ENCODE data around the gene C9.

C9 gene

GRCh38 chr5:39256477-39257235 lies 107.6 kb downstream of the C9 start:
- in situ Hi-C loops (cut with HindIII; ENCODE audit: low pct_ligation_motif_present, low sequenced_read_pairs), result no loop called here
- Histone ChIP-seq H3K36me3 (replicated peaks) (no peaks in the 10 kb centered on the region), H3K27me3 (replicated peaks) (no peaks in the 10 kb centered on the region), H3K27ac (no peak overlapping the region), H3K4me3 (ENCODE audit: low read depth, low read length) (peak overlapping the region; percentile 18)
- no peak for TF ChIP-seq CTCF (IDR thresholded peaks at IDR 0.05; ENCODE audit: low read depth, low read length, missing control alignments)
- DNase-seq, result peak; percentile 57

- in situ Hi-C loops (cut with HindIII; ENCODE audit: low pct_ligation_motif_present, low sequenced_read_pairs), result no loop called here
- Histone ChIP-seq H3K36me3 (replicated peaks) (no peaks in the 10 kb centered on the region), H3K4me3 (ENCODE audit: low read depth, low read length) (no peak overlapping the region), H3K27me3 (replicated peaks) (no peaks in the 10 kb centered on the region), H3K27ac (no peak overlapping the region)
- TF ChIP-seq CTCF (IDR thresholded peaks at IDR 0.05; ENCODE audit: low read depth, low read length, missing control alignments), result no peak
- DNase-seq, result no peak
Measured at GRCh38 chr5:39255406-39255805, 108.9 kb downstream of the C9 start.

- no peak for TF ChIP-seq CTCF (IDR thresholded peaks at IDR 0.05; ENCODE audit: low read depth, low read length, missing control alignments)
- in situ Hi-C loops (cut with HindIII; ENCODE audit: low pct_ligation_motif_present, low sequenced_read_pairs), result no loop called here
- Histone ChIP-seq H3K27ac (no peak overlapping the region), H3K36me3 (replicated peaks) (no peaks in the 10 kb centered on the region), H3K4me3 (ENCODE audit: low read depth, low read length) (no peak overlapping the region), H3K27me3 (replicated peaks) (no peaks in the 10 kb centered on the region)
- no peak for DNase-seq
Measured at GRCh38 chr5:39254671-39255070, 109.6 kb downstream of the C9 start.

- Histone ChIP-seq H3K27ac (no peak overlapping the region), H3K4me3 (ENCODE audit: low read depth, low read length) (no peak overlapping the region), H3K36me3 (replicated peaks) (no peaks in the 10 kb centered on the region), H3K27me3 (replicated peaks) (no peaks in the 10 kb centered on the region)
- DNase-seq, result no peak
- in situ Hi-C loops (cut with HindIII; ENCODE audit: low pct_ligation_motif_present, low sequenced_read_pairs), result no loop called here
- TF ChIP-seq CTCF (IDR thresholded peaks at IDR 0.05; ENCODE audit: low read depth, low read length, missing control alignments), result no peak
Measured at GRCh38 chr5:39253196-39253595, 111.1 kb downstream of the C9 start.

- Histone ChIP-seq H3K27me3 (replicated peaks) (no peaks in the 10 kb centered on the region), H3K36me3 (replicated peaks) (no peaks in the 10 kb centered on the region), H3K4me3 (ENCODE audit: low read depth, low read length) (no peak overlapping the region), H3K27ac (no peak overlapping the region)
- no peak for TF ChIP-seq CTCF (IDR thresholded peaks at IDR 0.05; ENCODE audit: low read depth, low read length, missing control alignments)
- DNase-seq, result no peak
- in situ Hi-C loops (cut with HindIII; ENCODE audit: low pct_ligation_motif_present, low sequenced_read_pairs), result no loop called here
Measured at GRCh38 chr5:39249564-39250274, 114.6 kb downstream of the C9 start.
